Effector CD8-positive, alpha-beta T cell (primary cell): ENCODE measurements around the gene NFE2.
"Not testable (repeated sequence)": the region's sequence is repeated elsewhere in the genome, so short reads cannot be mapped to it uniquely, and the experiment has no call there.

Source experiments
- DNase-seq: peaks from one replicate; lab custom pipeline; 2025; lab: John Stamatoyannopoulos, UW

NFE2 gene

GRCh38 chr12:54282949-54283593 is 17.7 kb downstream of the NFE2 start:
- DNase-seq, result no peak

DNA sequence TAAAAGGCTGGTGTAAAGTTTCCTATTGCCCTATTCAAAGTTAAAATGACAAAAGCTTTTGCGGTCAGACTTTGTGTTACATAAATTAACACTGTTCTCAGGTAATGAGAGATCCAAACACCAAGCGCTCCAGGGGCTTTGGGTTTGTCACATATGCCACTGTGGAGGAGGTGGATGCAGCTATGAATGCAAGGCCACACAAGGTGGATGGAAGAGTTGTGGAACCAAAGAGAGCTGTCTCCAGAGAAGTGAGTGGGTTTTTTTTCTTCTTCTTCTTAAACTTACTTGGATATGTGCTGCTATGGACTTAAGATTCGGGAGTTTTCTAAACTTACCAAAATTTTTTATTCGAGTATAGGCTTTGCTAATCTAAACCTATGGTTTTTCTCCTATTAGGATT is 19.1 kb downstream of the NFE2 start:
- DNase-seq, result not testable (repeated sequence)

DNA sequence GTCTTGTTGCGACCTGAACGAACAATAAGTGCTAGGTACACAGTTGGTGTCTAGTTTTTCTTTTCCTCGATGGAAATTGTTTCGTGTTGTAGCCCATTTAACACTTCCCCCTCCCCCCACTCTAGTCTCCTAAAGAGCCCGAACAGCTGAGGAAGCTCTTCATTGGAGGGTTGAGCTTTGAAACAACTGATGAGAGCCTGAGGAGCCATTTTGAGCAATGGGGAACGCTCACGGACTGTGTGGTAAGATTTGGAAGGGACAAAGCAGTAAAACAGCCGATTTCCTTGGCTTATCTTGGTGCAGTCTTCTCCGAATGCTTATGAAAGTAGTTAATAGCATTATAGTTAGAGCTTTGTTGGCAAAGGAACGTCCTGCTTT is 19.6 kb downstream of the NFE2 start:
- DNase-seq, result not testable (repeated sequence)

GRCh38 chr12:54280468-54281260 is 20.2 kb downstream of the NFE2 start, which contains the start of gene HNRNPA1:
Gene HNRNPA1, plus strand, starts transcription at chr12:54280726. Its CDS starts 82 bp downstream, at chr12:54280808.
- DNase-seq, result peak; percentile 93

DNA sequence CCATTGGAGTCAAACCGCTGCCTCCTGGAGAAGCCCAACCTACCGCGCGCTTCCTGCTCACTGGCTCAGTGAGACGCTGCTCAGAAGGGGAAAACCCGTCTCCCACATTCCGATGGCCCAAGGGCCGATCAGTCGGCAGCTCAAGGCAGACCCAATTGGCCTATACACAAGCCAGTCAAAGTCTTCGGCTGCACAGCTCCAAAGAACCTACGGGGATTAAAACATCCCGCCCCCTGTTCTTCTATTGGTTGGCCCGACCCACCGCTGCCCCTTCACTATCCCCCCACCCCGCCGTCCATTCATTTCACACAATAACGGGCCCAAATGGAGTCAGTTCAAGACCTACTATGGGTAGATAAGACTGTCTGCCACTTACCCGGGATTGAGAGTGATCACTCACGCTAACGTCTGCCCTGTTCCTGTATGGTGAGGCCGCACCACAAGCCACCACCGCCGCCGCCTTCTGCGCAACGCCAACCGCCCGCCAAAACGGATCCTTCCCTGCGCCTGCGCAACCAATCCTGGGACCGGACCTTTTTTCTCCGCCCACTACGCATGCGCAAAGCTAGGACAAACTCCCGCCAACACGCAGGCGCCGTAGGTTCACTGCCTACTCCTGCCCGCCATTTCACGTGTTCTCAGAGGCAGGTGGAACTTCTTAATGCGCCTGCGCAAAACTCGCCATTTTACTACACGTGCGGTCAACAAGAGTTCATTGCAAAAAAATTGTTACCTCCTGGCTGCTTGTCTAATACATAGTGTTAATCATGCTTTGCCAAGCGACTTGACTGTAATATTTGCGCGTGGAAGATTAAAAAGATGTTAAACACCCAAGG is 21.0 kb downstream of the NFE2 start, which contains the start of gene CBX5:
TSS of gene CBX5 (minus strand) at position 491 of the 836 bp plus-strand sequence. CDS start 22,472 bp downstream, outside the sequence.
- DNase-seq, result peak; percentile 100

GRCh38 chr12:54279227-54279631 is 21.6 kb downstream of the NFE2 start:
- DNase-seq, result no peak

DNA sequence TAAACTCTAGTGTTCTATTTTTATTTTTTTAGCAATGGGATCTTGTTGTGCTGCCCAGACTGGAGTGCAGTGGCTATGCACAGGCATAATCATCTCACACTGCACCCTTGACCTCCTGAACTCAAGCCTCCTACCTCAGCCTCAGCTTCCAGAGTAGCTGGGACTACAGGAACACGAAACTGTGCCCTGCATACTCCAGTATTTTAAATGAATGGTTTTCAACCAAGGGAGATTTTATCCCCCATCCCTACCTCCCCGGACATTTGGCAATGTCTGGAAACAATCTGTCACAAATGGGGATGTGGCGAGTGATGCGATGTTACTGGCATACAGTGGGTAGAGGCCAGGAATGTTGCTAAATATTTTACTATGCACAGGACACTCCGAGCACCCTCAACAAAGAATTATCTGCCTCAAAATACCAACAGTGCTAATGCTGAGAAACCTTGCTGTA is 23.0 kb downstream of the NFE2 start:
- DNase-seq, result no peak

DNA sequence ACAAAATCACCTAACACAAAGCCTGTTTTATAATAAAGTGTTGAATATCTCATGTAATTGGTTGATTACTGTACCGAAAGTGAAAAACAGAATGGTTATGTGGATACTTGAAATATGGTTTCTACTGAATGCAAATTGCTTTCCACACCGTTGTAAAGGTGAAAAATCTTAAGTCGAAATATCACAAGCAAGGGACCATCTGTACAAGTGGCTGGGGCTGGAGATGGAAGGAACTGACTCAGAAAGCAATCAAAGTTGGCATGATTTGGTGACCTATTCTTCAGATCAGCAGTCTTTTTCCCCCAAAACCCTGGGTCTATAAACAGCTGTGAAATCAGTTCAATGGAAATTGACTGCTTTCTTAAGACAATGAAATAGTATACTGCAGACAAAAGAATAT is 24.4 kb downstream of the NFE2 start:
- no peak for DNase-seq

GRCh38 chr12:54273981-54274380 is 26.8 kb downstream of the NFE2 start:
- no peak for DNase-seq

GRCh38 chr12:54272214-54272613 is 28.6 kb downstream of the NFE2 start:
- no peak for DNase-seq

DNA sequence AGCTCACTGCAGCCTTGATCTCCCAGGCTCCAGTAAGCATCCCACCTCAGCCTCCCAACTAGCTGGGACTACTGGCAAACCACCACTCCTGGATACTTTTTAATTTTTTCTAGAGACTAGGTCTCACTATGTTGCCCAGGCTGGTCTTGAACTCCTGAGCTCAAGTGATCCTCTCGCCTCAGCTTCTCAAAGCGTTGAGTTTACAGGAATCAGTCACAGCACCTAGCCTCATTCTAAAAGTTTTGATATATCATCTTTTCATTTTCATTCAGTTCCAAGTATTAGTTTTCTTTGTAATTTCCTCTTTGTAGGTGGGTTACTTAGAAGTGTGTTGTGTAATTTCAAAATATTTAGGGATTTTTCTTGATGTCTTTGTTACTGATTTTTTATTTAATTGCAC is 30.5 kb downstream of the NFE2 start:
- no peak for DNase-seq

DNA sequence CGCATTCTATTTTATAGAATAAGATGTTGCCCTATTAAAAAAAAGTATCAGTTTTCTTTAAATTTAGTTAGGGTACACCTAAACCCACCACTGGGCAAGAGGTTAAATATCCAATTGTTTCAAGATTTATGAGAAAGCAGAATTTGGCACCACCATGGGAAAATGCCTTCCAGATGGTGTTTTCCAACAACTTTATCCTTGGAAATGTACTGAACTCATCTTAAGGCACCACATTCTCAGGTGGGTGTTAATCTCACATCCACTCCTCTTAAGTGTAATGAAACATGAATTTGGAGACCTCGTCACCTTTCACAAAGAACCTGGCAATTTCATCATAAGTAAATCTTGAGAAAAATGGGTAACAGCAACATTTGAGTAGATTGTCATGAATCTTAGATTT is 34.0 kb downstream of the NFE2 start:
- DNase-seq, result no peak

GRCh38 chr12:54265364-54265812 is 35.4 kb downstream of the NFE2 start:
- DNase-seq, result no peak

GRCh38 chr12:54262403-54262925 is 38.4 kb downstream of the NFE2 start:
- DNase-seq, result no peak

- DNase-seq, result no peak
Measured at GRCh38 chr12:54261815-54262402, 38.9 kb downstream of the NFE2 start.

- peak; percentile 48 for DNase-seq
Measured at GRCh38 chr12:54259194-54260011, 41.4 kb downstream of the NFE2 start.

GRCh38 chr12:54258201-54258681 is 42.6 kb downstream of the NFE2 start:
- no peak for DNase-seq

DNA sequence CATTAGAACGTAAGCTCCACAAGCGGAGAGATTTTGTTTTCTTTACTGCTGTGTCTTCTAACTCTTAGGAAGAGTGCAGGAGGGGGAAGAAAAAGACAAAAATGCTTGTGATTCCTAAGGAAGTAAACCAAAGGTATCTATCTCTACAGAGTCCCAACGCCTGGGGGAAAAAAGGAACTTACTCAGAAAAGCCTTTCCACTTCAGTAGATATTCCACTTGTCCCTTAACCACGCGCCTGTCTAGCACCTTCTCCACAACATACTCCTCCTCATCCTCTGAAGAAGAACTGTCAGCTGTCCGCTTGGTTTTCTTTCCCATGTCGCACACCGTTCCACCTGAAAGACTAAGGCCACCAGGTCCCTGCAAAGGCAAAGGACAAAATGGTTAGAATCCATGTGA is 43.5 kb downstream of the NFE2 start:
- no peak for DNase-seq

DNA sequence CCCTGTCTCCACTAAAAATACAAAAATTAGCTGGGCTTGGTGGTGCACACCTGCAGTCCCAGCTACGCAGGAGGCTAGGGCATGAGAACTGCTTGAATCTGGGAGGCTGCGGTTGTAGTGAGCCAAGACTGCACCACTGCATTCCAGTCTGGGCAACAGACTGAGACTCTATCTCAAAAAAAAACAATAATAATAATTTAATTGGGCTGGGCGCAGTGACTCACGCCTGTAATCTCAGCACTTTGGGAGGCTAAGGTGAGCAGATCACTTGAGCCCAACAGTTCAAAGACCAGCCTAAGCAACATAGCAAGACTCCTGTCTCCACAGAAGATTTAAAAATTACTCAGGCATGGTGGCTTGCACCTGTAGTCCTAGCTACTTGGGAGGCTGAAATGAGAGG is 47.6 kb downstream of the NFE2 start:
- no peak for DNase-seq

GRCh38 chr12:54251667-54252284 is 49.0 kb downstream of the NFE2 start:
- no peak for DNase-seq
